Measurements from ENCODE around the gene SMIM13. TPM values are rescaled to one million over a fixed set of nuclear protein-coding genes. Genes with fewer than 3 reads are reported as not detected.
"Not testable (repeated sequence)": the region's sequence is repeated elsewhere in the genome, so short reads cannot be mapped to it uniquely, and the experiment has no call there.

Gene SMIM13
- total RNA-seq, 1 experiment from 2014 or later: 22.2 TPM

GRCh38 chr6:11110921-11111768 is 17.5 kb downstream of the SMIM13 start, which contains the start of gene ERVFRD-1:
Gene ERVFRD-1, minus strand, starts transcription at chr6:11111725. Its CDS starts 6,415 bp downstream, at chr6:11105310.
- BruUV-seq (replicated peaks): no TSS peak
- Histone ChIP-seq H2AFZ (no peak within 1 kb of the TSS), H3K9me2 (ENCODE audit: insufficient read depth) (no peaks in the 10 kb centered on the region), H3K27me3 (ENCODE audit: insufficient read depth, low read depth) (no peaks in the 10 kb centered on the region), H3K27ac (no peak within 1 kb of the TSS), H3K4me3 (no peak within 1 kb of the TSS), H3F3A (ENCODE audit: insufficient read depth, low read depth) (no peaks in the 10 kb centered on the region), H3K36me3 (ENCODE audit: low read depth) (no peaks in the 10 kb centered on the region), H3K4me2 (no peak within 1 kb of the TSS), H3K4me1 (replicated peaks; ENCODE audit: insufficient read depth) (peaks cover 2% of the 10 kb centered on the region; the same call in 1 of the 2 replicates), H3K79me2 (ENCODE audit: low read depth) (peaks cover 51% of the 10 kb centered on the region), H3K9me3 (ENCODE audit: insufficient read depth, low read depth) (no peaks in the 10 kb centered on the region), H4K20me1 (ENCODE audit: insufficient read depth) (no peaks in the 10 kb centered on the region)
- POLR2A ChIA-PET (ENCODE audit: unreplicated experiment): no interaction called here
- intact Hi-C loops (cut with micrococcal nuclease; ENCODE audit: unreplicated experiment): no loop called here
- TF ChIP-seq EZH2 (IDR thresholded peaks at IDR 0.05; ENCODE audit: low read depth): no peak
- TF ChIP-seq, protein P1, sequence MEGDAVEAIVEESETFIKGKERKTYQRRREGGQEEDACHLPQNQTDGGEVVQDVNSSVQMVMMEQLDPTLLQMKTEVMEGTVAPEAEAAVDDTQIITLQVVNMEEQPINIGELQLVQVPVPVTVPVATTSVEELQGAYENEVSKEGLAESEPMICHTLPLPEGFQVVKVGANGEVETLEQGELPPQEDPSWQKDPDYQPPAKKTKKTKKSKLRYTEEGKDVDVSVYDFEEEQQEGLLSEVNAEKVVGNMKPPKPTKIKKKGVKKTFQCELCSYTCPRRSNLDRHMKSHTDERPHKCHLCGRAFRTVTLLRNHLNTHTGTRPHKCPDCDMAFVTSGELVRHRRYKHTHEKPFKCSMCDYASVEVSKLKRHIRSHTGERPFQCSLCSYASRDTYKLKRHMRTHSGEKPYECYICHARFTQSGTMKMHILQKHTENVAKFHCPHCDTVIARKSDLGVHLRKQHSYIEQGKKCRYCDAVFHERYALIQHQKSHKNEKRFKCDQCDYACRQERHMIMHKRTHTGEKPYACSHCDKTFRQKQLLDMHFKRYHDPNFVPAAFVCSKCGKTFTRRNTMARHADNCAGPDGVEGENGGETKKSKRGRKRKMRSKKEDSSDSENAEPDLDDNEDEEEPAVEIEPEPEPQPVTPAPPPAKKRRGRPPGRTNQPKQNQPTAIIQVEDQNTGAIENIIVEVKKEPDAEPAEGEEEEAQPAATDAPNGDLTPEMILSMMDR (conservative IDR thresholded peaks at IDR 0.05): no peak
- DNase-seq: no peak
- CTCF ChIA-PET: no interaction called here

GRCh38 chr6:11111769-11112437 is 18.3 kb downstream of the SMIM13 start:
- H3K4me2 ChIP-seq: no peak overlapping the region
- no peak overlapping the region for H2AFZ ChIP-seq
- H3F3A ChIP-seq (ENCODE audit: insufficient read depth, low read depth): no peaks in the 10 kb centered on the region
- H3K9me2 ChIP-seq (ENCODE audit: insufficient read depth): no peaks in the 10 kb centered on the region
- ChIA-PET POLR2A (ENCODE audit: unreplicated experiment) (no interaction called here), CTCF (no interaction called here)
- intact Hi-C loops (cut with micrococcal nuclease; ENCODE audit: unreplicated experiment): no loop called here
- BruUV-seq (replicated peaks): no TSS peak
- H3K9me3 ChIP-seq (ENCODE audit: insufficient read depth, low read depth): no peaks in the 10 kb centered on the region
- H3K36me3 ChIP-seq (ENCODE audit: low read depth): no peaks in the 10 kb centered on the region
- TF ChIP-seq EZH2 (IDR thresholded peaks at IDR 0.05; ENCODE audit: low read depth): no peak
- TF ChIP-seq, protein P1 (conservative IDR thresholded peaks at IDR 0.05): no peak
- DNase-seq: no peak
- H3K27me3 ChIP-seq (ENCODE audit: insufficient read depth, low read depth): no peaks in the 10 kb centered on the region
- H3K79me2 ChIP-seq (ENCODE audit: low read depth): peaks cover 48% of the 10 kb centered on the region
- H3K4me3 ChIP-seq: no peak overlapping the region
- peaks cover 7% of the 10 kb centered on the region; the same call in 1 of the 2 replicates for H3K4me1 ChIP-seq (replicated peaks; ENCODE audit: insufficient read depth)
- H4K20me1 ChIP-seq (ENCODE audit: insufficient read depth): no peaks in the 10 kb centered on the region
- H3K27ac ChIP-seq: no peak overlapping the region

DNA sequence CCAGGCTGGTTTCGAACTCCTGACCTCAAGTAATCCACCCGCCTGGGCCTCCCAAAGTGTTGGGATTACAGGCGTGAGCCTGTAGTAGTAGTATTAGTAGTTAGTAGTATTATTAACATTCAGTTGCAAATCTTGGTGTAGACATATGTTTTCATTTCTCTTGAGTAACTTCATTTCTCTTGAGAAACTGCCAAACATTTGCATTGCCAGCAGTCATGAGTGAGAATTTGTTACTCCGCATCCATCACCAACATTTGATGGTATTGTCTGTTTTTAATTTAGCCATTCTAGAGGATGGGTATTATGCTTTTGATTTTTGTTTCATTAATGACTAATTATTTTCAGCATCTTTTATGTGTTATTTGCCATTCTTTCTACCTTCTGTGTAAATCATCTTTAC is 19.4 kb downstream of the SMIM13 start:
- no peak overlapping the region for H3K27ac ChIP-seq
- no peak overlapping the region for H3K4me3 ChIP-seq
- H3K4me2 ChIP-seq: no peak overlapping the region
- H3K9me2 ChIP-seq (ENCODE audit: insufficient read depth): no peaks in the 10 kb centered on the region
- BruUV-seq (replicated peaks): no TSS peak
- H4K20me1 ChIP-seq (ENCODE audit: insufficient read depth): no peaks in the 10 kb centered on the region
- H3K4me1 ChIP-seq (replicated peaks; ENCODE audit: insufficient read depth): peaks cover 7% of the 10 kb centered on the region; the same call in 1 of the 2 replicates
- intact Hi-C loops (cut with micrococcal nuclease; ENCODE audit: unreplicated experiment): no loop called here
- H3K9me3 ChIP-seq (ENCODE audit: insufficient read depth, low read depth): no peaks in the 10 kb centered on the region
- no peak overlapping the region for H2AFZ ChIP-seq
- TF ChIP-seq, protein P1 (conservative IDR thresholded peaks at IDR 0.05): no peak
- TF ChIP-seq EZH2 (IDR thresholded peaks at IDR 0.05; ENCODE audit: low read depth): no peak
- H3F3A ChIP-seq (ENCODE audit: insufficient read depth, low read depth): no peaks in the 10 kb centered on the region
- no peaks in the 10 kb centered on the region for H3K27me3 ChIP-seq (ENCODE audit: insufficient read depth, low read depth)
- POLR2A ChIA-PET (ENCODE audit: unreplicated experiment): no interaction called here
- peaks cover 46% of the 10 kb centered on the region for H3K79me2 ChIP-seq (ENCODE audit: low read depth)
- no peaks in the 10 kb centered on the region for H3K36me3 ChIP-seq (ENCODE audit: low read depth)
- no peak for DNase-seq
- CTCF ChIA-PET: no interaction called here

- peak in 1 of 2 experiments; percentile 50 for DNase-seq
- BruUV-seq (replicated peaks): not testable (repeated sequence)
These were observed 22.3 kb downstream of the SMIM13 start for GRCh38 chr6:11115808-11116536.

More at GRCh38 chr6:11115808-11116536, 22.3 kb downstream of the SMIM13 start:
- H3K4me3 ChIP-seq; H3K9me3 ChIP-seq (ENCODE audit: insufficient read depth, low read depth); H3K36me3 ChIP-seq (ENCODE audit: low read depth); H3K9me2 ChIP-seq (ENCODE audit: insufficient read depth); H2AFZ ChIP-seq; intact Hi-C loops (cut with micrococcal nuclease; ENCODE audit: unreplicated experiment); H3F3A ChIP-seq (ENCODE audit: insufficient read depth, low read depth); H3K4me2 ChIP-seq; H4K20me1 ChIP-seq (ENCODE audit: insufficient read depth); H3K27me3 ChIP-seq (ENCODE audit: insufficient read depth, low read depth): not testable (repeated sequence)
- H3K27ac ChIP-seq: 0 out of 2 replicates have a peak overlapping the region, but pooled peaks have one; percentile 12
- peaks cover 15% of the 10 kb centered on the region for H3K4me1 ChIP-seq (replicated peaks; ENCODE audit: insufficient read depth)
- ChIA-PET CTCF (interaction anchor here (0.5 to 0.7 kb wide), 2 partner anchors 8 to 1342 kb away, joined by 3 read pairs; no protein-coding TSS in a partner anchor), POLR2A (ENCODE audit: unreplicated experiment) (interaction anchor here (0.6 kb wide), 1 partner anchor 20 kb away, joined by 14 read pairs; no protein-coding TSS in a partner anchor)
- peaks cover 66% of the 10 kb centered on the region for H3K79me2 ChIP-seq (ENCODE audit: low read depth)

All from PC-9 (cell line).